ENCODE data around the gene PPDPF. TPM values are rescaled to one million over a fixed set of nuclear protein-coding genes. Genes with fewer than 3 reads are reported as not detected.

Gene PPDPF
- total RNA-seq, 1 experiment from 2014 or later: 149 TPM

DNA sequence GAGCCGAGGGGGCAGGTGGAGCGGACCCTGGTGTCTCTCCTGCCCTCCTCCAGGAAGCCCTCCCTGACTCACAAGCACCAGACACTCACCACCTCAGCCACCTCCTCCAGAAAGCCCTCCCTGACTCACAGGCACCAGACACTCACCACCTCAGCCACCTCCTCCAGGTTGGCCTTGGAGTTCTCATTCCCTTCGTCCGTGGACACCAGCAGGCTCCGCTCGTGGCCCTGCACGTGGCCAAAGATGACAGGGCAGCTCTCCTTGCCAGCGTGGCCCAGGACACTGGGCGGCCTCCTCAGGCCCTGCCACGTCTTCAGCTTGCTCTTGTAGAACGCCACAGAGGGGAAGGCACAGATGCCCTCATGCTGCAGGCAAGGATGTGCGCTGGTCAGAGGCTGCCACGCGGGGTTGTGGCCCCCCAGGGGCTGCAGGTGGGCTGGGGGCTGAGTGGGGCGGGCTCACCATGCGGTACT, 39.8 kb downstream of the PPDPF start:
- no peaks in the 10 kb centered on the region for H3K4me1 ChIP-seq (ENCODE audit: insufficient read depth, low read length)
- H3K23me2 ChIP-seq (ENCODE audit: insufficient read length, low read depth, low read length, poor library complexity, severe bottlenecking): no peaks in the 10 kb centered on the region
- TF ChIP-seq, protein P1, sequence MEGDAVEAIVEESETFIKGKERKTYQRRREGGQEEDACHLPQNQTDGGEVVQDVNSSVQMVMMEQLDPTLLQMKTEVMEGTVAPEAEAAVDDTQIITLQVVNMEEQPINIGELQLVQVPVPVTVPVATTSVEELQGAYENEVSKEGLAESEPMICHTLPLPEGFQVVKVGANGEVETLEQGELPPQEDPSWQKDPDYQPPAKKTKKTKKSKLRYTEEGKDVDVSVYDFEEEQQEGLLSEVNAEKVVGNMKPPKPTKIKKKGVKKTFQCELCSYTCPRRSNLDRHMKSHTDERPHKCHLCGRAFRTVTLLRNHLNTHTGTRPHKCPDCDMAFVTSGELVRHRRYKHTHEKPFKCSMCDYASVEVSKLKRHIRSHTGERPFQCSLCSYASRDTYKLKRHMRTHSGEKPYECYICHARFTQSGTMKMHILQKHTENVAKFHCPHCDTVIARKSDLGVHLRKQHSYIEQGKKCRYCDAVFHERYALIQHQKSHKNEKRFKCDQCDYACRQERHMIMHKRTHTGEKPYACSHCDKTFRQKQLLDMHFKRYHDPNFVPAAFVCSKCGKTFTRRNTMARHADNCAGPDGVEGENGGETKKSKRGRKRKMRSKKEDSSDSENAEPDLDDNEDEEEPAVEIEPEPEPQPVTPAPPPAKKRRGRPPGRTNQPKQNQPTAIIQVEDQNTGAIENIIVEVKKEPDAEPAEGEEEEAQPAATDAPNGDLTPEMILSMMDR (conservative IDR thresholded peaks at IDR 0.05): no peak
- no peak overlapping the region for H2BK120ac ChIP-seq (ENCODE audit: low read depth, low read length, poor library complexity, severe bottlenecking)
- H3T11ph ChIP-seq (ENCODE audit: low read length): no peak overlapping the region
- H3K18ac ChIP-seq (ENCODE audit: insufficient read length, low read depth, low read length): no peak overlapping the region
- H4K8ac ChIP-seq (replicated peaks; ENCODE audit: insufficient read length, low read depth, low read length): no peak overlapping the region
- no peak overlapping the region for H3K4ac ChIP-seq (ENCODE audit: low read depth, low read length)
- H2BK15ac ChIP-seq (ENCODE audit: low read depth, low read length): no peak overlapping the region
- H3K36me3 Mint-ChIP-seq (ENCODE audit: insufficient read depth in 1 of 3, low read depth in 3 of 3): peaks cover 3 to 12% (median 11%) of the 10 kb centered on the region in 3 experiments; a peak in 6 of 7 replicates
- H3K79me2 ChIP-seq (ENCODE audit: insufficient read depth, low read length): no peaks in the 10 kb centered on the region
- no peak overlapping the region for H2AFZ ChIP-seq (ENCODE audit: low read length)
- H4K20me1 ChIP-seq (ENCODE audit: control insufficient read depth, insufficient read depth, insufficient read length): no peaks in the 10 kb centered on the region
- H3K79me1 ChIP-seq (ENCODE audit: insufficient read depth, low read depth, low read length, poor library complexity, severe bottlenecking): no peaks in the 10 kb centered on the region
- no peak overlapping the region for H3K4me2 ChIP-seq (ENCODE audit: insufficient read depth, insufficient read length, low read length)
- peaks cover 5 to 7% of the 10 kb centered on the region in 2 experiments for H3K4me1 Mint-ChIP-seq
- no peak overlapping the region for H2BK5ac ChIP-seq (ENCODE audit: insufficient read length, low read length)
- H3K56ac ChIP-seq (ENCODE audit: insufficient read length, low read depth, low read length): no peak overlapping the region
- H4K91ac ChIP-seq (ENCODE audit: insufficient read length, low read depth, low read length): no peak overlapping the region
- no peak overlapping the region for H3K14ac ChIP-seq (ENCODE audit: insufficient read depth, low read length)
- H2AK5ac ChIP-seq (ENCODE audit: insufficient read length, low read length): no peak overlapping the region
- H3K27ac Mint-ChIP-seq: peak overlapping the region in 2 of 3 experiments; percentile 39 to 87; a peak in 2 of 7 replicates
- no peak overlapping the region for H3K23ac ChIP-seq (ENCODE audit: insufficient read length, low read depth, low read length)
- H3K27ac ChIP-seq (ENCODE audit: insufficient read length, low read depth, low read length): no peak overlapping the region
- no peak for DNase-seq
- H3K9me3 ChIP-seq (ENCODE audit: control insufficient read depth, low read depth, low read length): no peaks in the 10 kb centered on the region
- no peaks in the 10 kb centered on the region for H3K27me3 ChIP-seq (ENCODE audit: insufficient read depth, low read length)
- H2BK12ac ChIP-seq (ENCODE audit: insufficient read length, low read depth, low read length): no peak overlapping the region
- H3K9ac ChIP-seq (ENCODE audit: extremely low read depth, insufficient read length, low read length): no peak overlapping the region
- no CpG with 5 or more reads among the region's 16 CpGs for WGBS (ENCODE audit: extremely low coverage, insufficient read length, low lambda C conversion rate)
- H3K4me3 Mint-ChIP-seq: peak overlapping the region in 1 of 2 experiments; percentile 52; a peak in 1 of 5 replicates
- H3K27me3 Mint-ChIP-seq (ENCODE audit: low read depth): no peaks in the 10 kb centered on the region
- no peak overlapping the region for H2BK20ac ChIP-seq (ENCODE audit: low read depth, low read length, poor library complexity, severe bottlenecking)
- H4K5ac ChIP-seq (ENCODE audit: insufficient read length, low read depth, low read length): no peak overlapping the region
- H3K9me3 Mint-ChIP-seq: no peaks in the 10 kb centered on the region
